OCI-LY3 (cell line): ENCODE data around the gene SKA2.

Source experiments
- H2AFZ ChIP-seq: fragments of 200-600, 300-600 bp; shearing (Covaris generic); 2 replicates; pipeline ENCODE4 v1.6.0; 2014; ENCODE audit warnings: antibody characterized with exemption, low read depth, low read length
- H3K27ac ChIP-seq: fragments of 200-600, 300-600 bp; sonication (generic); 2 replicates; pipeline ENCODE4 v1.5.1; 2014; ENCODE audit warnings: mild to moderate bottlenecking, low read length, moderate library complexity, mixed read lengths
- H3K27me3 ChIP-seq: fragments of 200-600, 300-600 bp; sonication (generic); 2 replicates; pipeline ENCODE4 v1.6.1; 2014; ENCODE audit warnings: low read depth, low read length, mixed read lengths
- H3K36me3 ChIP-seq: fragments of 200-600, 300-600 bp; sonication (generic); replicated peaks from 2 replicates; pipeline ENCODE3; 2014; ENCODE audit warnings: low read depth, low read length, mixed read lengths
- H3K4me1 ChIP-seq: fragments of 300-600, 200-600 bp; sonication (generic); 2 replicates; pipeline ENCODE4 v1.6.1; 2014; ENCODE audit warnings: low read length, mixed read lengths
- H3K4me2 ChIP-seq: fragments of 200-600, 300-600 bp; sonication (generic); 2 replicates; pipeline ENCODE4 v1.6.1; 2014; ENCODE audit warnings: low read length, mixed read lengths
- H3K4me3 ChIP-seq: fragments of 300-600, 200-600 bp; sonication (generic); 2 replicates; pipeline ENCODE4 v1.5.1; 2014; ENCODE audit warnings: antibody characterized with exemption, mild to moderate bottlenecking, low read length, moderate library complexity
- H3K79me2 ChIP-seq: fragments of 300-600, 200-600 bp; shearing (Covaris generic); 2 replicates; pipeline ENCODE4 v1.6.1; 2014; ENCODE audit warnings: mild to moderate bottlenecking, low read length, mixed read lengths
- H3K9ac ChIP-seq: fragments of 300-600, 200-600 bp; shearing (Covaris generic); 2 replicates; pipeline ENCODE4 v1.6.0; 2014; ENCODE audit warnings: mild to moderate bottlenecking, low read length, moderate library complexity
- H3K9me3 ChIP-seq: fragments of 200-600, 300-600 bp; shearing (Covaris generic); 2 replicates; pipeline ENCODE4 v1.6.1; 2014; ENCODE audit warnings: low read length, mixed read lengths; ENCODE audit not compliant: insufficient read depth
- H4K20me1 ChIP-seq: fragments of 200-600, 300-600 bp; sonication (generic); 2 replicates; pipeline ENCODE4 v1.6.1; 2016; ENCODE audit warnings: low read length, mixed read lengths; ENCODE audit not compliant: insufficient read depth
- CTCF ChIP-seq: fragments of 200-600, 300-600 bp; sonication (generic); IDR thresholded peaks from 2 replicates; pipeline ENCODE4 v1.5.1; 2014; ENCODE audit warnings: antibody characterized with exemption, low read length, low read depth
- EZH2phosphoT487 ChIP-seq: fragments of 200-600 bp; shearing (Covaris generic); IDR thresholded peaks from 2 replicates; pipeline ENCODE4 v1.6.1; 2018; ENCODE audit warnings: antibody characterized with exemption, mixed run types, low read depth

Gene SKA2

GRCh38 chr17:59067756-59068155 is 87.2 kb downstream of the SKA2 start:
- no peak overlapping the region for H3K4me2 ChIP-seq
- no peaks in the 10 kb centered on the region for H4K20me1 ChIP-seq
- H3K4me3 ChIP-seq: no peak overlapping the region
- no peaks in the 10 kb centered on the region for H3K4me1 ChIP-seq
- H3K27ac ChIP-seq: no peak overlapping the region
- no peak overlapping the region for H3K9ac ChIP-seq
- H3K36me3 ChIP-seq: peaks cover 18% of the 10 kb centered on the region
- H3K27me3 ChIP-seq: no peaks in the 10 kb centered on the region
- H2AFZ ChIP-seq: no peak overlapping the region
- TF ChIP-seq EZH2phosphoT487: no peak
- no peak for TF ChIP-seq CTCF
- no peaks in the 10 kb centered on the region for H3K9me3 ChIP-seq
- H3K79me2 ChIP-seq: no peaks in the 10 kb centered on the region

GRCh38 chr17:59067340-59067739 is 87.6 kb downstream of the SKA2 start:
- H3K79me2 ChIP-seq: no peaks in the 10 kb centered on the region
- TF ChIP-seq CTCF (no peak), EZH2phosphoT487 (no peak)
- H4K20me1 ChIP-seq: no peaks in the 10 kb centered on the region
- H3K9me3 ChIP-seq: no peaks in the 10 kb centered on the region
- peaks cover 22% of the 10 kb centered on the region for H3K36me3 ChIP-seq
- no peak overlapping the region for H3K27ac ChIP-seq
- no peak overlapping the region for H3K9ac ChIP-seq
- H3K4me2 ChIP-seq: no peak overlapping the region
- no peaks in the 10 kb centered on the region for H3K4me1 ChIP-seq
- no peak overlapping the region for H2AFZ ChIP-seq
- H3K27me3 ChIP-seq: no peaks in the 10 kb centered on the region
- no peak overlapping the region for H3K4me3 ChIP-seq

- H3K9me3 ChIP-seq: no peaks in the 10 kb centered on the region
- H3K27me3 ChIP-seq: no peaks in the 10 kb centered on the region
- H3K79me2 ChIP-seq: no peaks in the 10 kb centered on the region
- no peak overlapping the region for H3K27ac ChIP-seq
- no peak overlapping the region for H3K9ac ChIP-seq
- peaks cover 13% of the 10 kb centered on the region for H3K36me3 ChIP-seq
- TF ChIP-seq EZH2phosphoT487 (no peak), CTCF (no peak)
- H4K20me1 ChIP-seq: no peaks in the 10 kb centered on the region
- H3K4me2 ChIP-seq: no peak overlapping the region
- H2AFZ ChIP-seq: no peak overlapping the region
- H3K4me1 ChIP-seq: no peaks in the 10 kb centered on the region
- no peak overlapping the region for H3K4me3 ChIP-seq
Measured at GRCh38 chr17:59062509-59062908, 92.5 kb downstream of the SKA2 start.
